Hepatic stellate cell (primary cell): ENCODE measurements around the gene ATP6V1B1.

Experiments
- DNase-seq: peaks from one replicate; pipeline ENCODE4 v3.0.0; 2011; ENCODE audit warnings: low spot score

ATP6V1B1 gene

DNA sequence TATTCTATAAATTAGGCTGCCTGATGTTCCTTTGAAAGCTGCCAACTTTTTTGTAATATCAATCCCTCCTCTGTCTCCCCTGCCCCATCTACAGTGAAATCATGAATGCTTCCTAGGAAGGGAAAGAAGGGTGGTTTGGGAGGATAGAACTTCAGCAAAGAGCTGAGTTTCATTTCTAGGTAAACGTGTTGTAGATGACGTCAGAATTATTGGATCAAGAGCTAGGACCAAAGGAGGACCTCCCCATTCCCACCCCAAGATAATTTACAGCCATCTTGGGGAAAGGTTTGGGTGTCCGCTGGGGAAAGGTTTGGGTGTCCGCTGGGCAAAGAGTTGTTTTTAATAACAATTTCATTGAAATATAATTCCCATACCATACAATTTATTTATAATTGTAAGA is 31.5 kb downstream of the ATP6V1B1 start:
- DNase-seq, result no peak

DNA sequence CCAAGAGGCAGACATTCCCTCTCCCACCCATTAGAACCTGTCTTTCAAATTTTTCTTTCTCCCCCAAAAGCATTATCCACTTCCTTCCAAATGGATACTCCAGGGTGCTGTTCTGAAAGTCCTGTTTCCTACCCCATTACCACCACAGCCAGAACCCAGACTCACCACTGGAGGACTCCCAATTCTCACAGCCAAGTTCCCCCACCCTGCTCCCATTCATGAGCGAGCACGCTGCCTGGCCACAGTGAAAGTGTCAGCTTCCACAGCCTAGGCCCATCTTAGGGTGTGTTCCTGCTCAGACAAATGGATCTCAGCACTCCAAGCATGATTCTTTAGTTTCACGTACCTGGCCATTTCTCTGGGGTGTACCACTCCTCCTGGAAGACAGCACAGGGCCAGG is 38.9 kb downstream of the ATP6V1B1 start:
- DNase-seq, result no peak

DNA sequence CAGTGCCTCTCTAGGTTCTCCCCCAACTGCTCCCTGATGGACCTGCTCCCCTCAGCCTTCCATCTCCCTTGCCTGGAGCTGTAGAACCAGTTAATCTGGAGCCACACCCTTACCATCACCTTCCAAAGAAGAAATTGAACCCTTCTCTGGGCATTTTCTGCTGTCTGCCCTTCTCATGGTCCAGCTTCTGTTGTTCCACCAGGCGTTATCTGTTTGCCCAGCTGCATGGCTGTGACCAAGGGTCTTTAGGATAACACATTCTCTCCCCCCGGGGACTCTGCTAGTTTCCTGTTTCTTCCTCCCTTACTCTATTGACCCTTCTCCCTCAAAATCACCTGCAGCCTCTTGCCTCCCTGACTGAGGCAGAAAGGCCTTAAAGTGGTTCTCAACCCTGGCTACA is 39.5 kb downstream of the ATP6V1B1 start:
- DNase-seq, result no peak

DNA sequence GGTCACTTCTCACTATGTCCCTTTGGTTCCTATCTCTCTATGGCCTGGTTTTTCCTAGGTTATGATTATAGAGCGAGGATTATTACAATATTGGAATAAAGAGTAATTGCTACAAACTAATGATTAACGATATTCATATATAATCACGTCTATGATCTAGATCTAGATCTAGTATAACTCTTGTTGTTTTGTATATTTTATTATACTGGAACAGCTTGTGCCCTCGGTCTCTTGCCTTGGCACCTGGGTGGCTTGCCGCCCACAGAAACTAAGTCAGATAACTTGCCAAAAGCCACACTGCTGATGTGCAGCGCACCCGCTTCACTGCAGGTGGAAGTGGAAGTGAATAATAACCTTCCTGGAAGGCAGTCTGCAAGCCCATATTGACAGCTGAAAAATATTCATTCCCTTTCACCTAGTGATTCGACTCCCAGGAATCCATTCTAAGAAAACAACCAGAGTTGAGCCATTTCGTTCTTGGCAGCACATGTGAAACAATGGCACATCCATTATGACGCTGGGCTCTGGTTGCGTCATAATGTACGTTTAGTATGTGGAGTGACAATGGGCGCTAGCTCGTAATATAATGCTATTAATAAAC is 42.0 kb downstream of the ATP6V1B1 start:
- peak; percentile 83 for DNase-seq

DNA sequence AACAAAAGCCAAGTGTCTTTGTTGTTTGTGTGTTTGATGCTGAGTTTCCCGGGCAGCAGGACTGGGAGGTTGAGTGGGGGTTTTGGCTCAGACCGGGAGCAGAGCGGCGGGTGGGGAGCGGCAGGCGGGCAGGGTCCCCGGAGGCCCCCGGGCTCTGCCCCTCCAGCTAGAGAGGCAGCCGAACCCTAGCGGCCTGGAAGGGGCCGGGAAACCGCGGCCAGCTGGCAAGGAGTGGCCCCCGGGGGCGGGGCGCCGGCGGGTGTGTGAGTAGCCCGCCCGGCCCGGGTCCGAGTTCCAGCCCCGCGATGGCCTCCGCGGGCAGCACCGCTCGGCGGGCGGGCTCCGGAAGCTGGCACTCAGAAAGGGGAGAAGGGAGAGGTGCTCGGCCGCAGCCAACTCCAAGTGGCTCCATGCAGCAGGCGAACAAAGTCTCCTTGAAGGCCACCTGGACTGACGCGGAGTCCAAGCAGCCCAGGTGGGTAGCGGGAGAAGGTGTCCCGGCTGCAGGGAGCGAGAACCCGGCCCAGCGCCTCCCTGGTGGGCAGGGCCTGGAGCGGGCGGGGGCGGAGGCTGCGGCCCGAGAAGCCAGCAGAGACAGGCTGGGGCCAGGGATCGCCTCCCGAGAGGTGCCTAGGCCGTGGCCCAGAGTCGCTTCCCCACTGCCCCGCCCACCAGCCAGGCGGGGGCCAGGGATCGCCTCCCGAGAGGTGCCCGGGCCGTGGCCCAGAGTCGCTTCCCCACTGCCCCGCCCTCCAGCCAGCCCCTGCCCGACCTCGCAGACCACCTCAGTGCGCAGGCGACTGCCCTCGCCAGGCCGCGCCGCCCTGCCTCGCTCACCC is 42.9 kb downstream of the ATP6V1B1 start, which contains the start of gene ANKRD53:
TSS of gene ANKRD53 (plus strand) at position 290 of the 839 bp plus-strand sequence. CDS start at position 306, 16 bp downstream.
- DNase-seq, result peak; percentile 51

DNA sequence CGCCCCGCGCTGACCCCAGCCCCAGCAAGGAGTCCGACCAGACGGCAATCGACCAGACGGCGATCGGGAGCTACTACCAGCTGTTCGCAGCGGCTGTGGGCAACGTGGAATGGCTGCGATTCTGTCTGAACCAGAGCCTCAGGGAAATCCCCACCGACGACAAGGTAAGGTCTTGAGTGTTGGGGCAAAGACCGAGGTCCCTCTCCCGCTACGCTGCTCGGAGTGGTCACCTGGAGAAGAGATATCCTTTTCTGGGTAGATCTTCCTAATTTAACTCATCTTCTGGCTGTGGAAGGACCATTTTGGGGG is 43.4 kb downstream of the ATP6V1B1 start:
- DNase-seq, result no peak

- DNase-seq, result no peak
Measured at GRCh38 chr2:70979626-70980025, 43.9 kb downstream of the ATP6V1B1 start.

DNA sequence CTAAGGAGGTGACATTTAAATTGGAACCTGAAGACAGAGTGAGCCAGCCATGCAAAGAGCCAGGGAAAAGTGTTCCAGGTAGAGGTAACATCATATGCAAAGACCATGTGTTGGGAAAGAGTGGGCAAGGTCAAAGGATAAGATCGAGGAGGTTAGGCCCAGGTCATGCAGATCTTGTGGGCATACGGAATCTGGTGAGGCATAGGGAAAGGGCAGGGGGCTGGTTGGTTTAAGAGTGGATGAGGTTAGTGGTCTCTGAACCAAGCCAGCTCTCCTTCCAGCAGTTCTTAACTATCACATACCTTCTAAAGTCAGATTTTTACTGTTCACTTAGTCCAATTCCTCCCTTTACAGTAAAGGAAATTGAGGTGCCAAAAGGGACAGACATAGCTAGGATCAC is 45.7 kb downstream of the ATP6V1B1 start:
- no peak for DNase-seq

GRCh38 chr2:70981866-70982810 is 46.4 kb downstream of the ATP6V1B1 start:
- no peak for DNase-seq

DNA sequence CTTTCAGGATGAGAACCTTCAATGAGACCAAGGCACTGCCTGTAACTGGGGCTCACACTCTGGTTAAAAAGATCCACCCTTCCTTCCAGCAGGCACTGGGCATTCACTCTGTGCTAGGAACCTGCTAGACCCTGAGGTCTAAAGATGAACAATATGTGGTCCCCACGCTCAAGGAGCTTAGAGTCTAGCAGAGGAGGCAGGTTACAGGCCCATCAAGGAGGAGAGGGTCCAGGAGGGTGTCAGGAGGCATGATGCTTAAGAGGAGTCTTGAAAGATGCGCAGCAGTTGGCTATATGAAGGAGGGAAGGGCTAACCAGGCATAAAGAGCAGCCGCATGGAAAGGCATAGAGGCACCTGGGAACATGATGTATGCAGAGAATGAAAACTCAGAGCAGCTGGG is 47.3 kb downstream of the ATP6V1B1 start:
- DNase-seq, result no peak

DNA sequence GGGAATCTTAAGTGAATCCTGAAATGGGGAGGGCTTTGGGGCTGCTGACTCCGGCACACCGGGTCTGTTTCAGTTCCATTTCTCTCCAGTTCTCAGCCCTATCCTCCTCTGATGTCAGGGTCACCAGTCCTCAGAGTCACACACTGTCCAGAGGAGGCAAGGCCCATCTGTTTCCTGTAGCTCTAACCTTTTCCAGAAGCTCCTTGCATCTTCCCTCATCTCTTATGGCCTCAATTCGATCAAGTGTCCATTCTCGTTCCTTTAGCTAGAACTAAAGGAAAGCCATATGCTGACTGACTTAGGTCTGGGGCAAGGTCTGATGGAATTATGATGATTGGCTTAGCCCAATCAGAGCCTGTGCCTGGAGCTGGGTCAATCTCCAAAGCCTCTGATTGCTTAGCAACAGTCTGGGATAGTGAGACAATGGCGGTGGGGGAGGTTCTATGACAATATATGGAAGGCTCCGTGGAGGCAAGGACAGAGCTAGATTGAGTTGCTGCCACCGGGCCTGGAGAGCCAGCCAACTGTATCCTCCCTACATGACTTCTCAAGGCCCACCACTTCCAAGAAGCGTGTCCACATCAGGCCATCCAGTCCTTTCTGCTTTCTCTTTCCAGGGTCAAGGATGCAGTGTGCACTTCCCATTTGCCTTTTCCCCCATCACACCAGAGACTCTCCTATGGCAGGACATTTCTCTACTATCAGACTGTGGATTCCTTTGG is 48.0 kb downstream of the ATP6V1B1 start:
- DNase-seq, result no peak

DNA sequence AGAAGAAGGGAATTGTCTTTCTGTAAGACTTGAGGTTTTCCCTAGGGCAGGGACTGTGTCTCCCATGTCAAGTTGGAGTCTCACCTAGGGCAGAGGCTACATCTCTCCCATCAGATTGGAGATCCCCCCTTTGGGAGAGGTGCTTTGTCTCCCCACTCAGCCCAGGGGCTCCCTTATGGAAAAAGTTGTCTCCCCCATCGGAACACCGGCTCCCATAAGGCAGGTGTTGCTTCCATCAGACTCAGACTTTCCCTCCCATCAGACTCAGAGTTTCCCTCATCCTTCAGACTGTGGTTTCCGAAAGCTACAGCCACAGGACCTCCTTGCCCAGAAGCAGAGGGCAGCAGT is 48.5 kb downstream of the ATP6V1B1 start:
- no peak for DNase-seq

DNA sequence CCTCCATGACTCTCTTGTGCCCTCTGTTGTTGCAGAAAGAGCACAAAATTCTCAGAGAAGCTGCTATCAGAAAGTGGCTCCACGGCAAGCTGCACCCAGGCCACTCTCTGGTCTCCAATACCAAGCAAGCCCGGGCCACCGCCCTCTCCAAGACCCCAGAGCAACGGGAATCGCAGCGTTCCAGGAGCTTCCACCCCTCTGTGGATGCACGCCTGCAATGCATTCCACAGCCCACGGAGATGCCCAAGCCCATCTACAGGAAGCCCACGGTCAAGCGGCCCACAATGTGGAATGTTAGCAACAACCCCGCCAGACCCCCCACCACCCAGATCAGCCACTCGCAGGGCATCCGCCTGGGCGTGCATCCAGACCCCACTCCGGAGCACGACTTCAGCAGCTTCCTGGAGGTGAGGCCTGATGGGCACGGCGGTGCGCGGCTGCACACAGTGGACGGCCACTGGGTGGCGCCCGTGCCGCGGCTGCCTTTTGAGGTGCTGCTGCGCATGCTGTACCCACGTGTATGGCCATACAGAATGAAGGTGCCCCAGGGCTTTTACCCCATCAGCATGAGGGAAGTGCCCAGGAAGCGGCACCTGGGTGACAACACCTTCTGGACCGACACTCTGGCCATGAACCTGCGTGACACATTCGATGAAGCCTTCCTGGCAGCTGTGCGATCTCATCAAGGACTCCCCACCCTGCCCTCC is 49.0 kb downstream of the ATP6V1B1 start:
- DNase-seq, result peak; percentile 80

DNA sequence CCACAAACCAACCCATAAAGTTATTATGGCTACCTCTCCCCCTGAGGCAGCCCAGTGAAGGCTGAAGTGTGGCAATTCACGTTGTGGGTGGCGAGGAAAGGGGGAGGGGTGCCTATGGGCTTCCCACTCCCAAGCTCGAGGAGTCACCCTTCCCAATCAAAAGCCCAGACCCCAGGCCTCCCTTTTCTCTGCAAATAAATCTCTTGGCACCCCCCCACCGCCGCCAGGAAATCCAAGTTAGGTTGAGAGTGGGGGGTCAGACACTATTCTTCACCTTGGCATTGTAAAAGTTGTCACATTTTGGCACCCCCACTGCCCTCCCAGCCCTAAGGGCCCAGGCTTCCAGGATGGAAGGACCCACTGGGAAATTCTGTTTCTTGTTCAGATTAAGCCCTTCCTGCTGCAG is 49.6 kb downstream of the ATP6V1B1 start:
- DNase-seq, result no peak

GRCh38 chr2:70985956-70986355 is 50.3 kb downstream of the ATP6V1B1 start:
- DNase-seq, result no peak

DNA sequence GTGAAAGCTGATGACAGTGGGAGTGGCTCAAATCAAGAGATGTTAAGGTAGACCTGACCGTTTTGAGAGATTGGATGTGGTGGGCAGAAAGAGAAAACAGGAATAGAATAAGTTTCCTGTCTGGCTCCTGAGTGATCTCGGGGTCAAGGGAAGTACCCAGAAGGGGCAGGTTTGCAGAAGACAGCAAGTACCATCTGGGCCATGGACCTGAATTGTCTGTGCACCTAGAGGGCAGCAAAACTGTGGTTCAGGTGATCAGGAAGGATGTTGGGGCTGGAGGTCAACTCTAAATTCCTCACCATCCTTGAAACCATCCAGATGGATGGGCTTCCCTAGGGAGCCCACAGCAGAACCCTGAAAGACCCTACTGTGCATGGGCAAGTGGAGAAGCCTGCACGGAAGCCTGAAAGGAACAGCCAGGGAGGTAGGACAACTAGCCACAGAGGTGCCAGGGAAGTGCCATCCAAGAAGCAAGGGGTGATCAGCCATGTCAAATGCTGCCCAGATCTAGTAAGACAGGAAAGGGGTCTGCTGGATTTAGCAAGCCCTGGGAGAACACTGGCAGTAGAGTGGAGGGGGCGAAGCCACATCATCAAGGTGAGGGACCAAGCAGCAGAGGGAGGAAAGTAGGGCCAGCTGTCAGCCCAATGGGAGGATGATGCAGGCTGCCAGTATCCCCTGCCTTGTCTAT is 50.9 kb downstream of the ATP6V1B1 start:
- no peak for DNase-seq

DNA sequence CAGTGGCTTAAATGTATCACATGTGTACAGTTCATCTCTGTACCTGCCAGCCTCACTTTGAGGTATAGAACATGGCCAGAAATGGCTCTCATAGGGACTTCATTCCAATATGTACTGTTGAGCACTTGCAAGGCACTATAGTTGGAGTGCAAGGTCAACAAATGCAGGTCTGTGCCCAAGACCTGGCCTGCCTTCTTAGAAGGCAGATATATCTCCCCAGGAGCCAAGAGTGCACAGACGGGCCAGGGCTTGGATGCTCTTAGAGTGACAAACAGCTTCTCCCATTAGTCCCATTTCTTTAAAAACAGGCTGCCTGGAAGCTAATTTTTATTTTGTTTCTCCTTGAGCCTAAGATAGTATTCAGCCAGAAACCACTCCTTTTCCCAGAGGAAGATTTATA is 51.7 kb downstream of the ATP6V1B1 start:
- no peak for DNase-seq

- no peak for DNase-seq
Measured at GRCh38 chr2:70988151-70988550, 52.5 kb downstream of the ATP6V1B1 start.

GRCh38 chr2:70988726-70989648 is 53.3 kb downstream of the ATP6V1B1 start:
- DNase-seq, result no peak

DNA sequence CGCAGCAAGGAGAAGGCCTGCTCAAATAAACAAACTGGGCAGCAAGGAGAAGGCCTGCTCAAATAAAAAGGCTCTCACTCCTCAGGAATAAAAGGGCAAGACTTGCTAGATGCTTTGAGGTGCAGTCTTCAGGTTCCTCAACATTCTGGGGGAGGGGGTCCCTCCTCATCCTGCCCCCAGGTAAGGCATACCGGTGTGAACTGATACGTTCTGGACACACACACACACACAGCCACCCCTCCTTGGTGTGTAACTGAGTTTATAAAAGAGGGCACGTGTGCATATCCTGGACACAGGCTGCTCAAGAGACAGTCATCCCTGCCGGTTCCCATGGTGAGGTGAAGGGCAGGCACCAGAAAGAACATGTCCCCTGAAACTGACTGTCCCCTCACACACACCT is 54.5 kb downstream of the ATP6V1B1 start:
- DNase-seq, result no peak
